Spleen (tissue), 7 donors: ENCODE data around the gene ACSF3.

Experiments
- POLR2A ChIP-seq, 3 donors: fragments of 450-650 bp; IDR thresholded peaks; one replicate each; pipeline ENCODE4 v1.5.1; 2017; ENCODE audit warnings: antibody characterized with exemption in 3 of 3, mild to moderate bottlenecking in 1 of 3
- POLR2AphosphoS5 ChIP-seq, 3 donors: sonication (generic); formaldehyde crosslinking; IDR thresholded peaks; one replicate each; pipeline ENCODE4 v1.5.1; 2017; ENCODE audit warnings: antibody characterized with exemption in 3 of 3
- TF ChIP-seq, protein P1 (sequence below), 11 experiments: fragments of 200-600 bp in 7 of 11; fragments of 450-650 bp in 4 of 11; sonication (generic) in 4 of 11; IDR thresholded peaks in 8 of 11; conservative IDR thresholded peaks in 3 of 11; 1 replicate in 7 of 11; 2 replicates in 4 of 11; pipeline versions ENCODE4 v1.4.0 to v1.8.0; 2016 to 2021; ENCODE audit warnings: antibody characterized with exemption in 11 of 11, inconsistent platforms in 4 of 11, mild to moderate bottlenecking in 1 of 11
- donor health status: DM: no; HTN: no; CAD: no; lungs with moderate emphysema.
- donor health status: DM: no; HTN: no; CAD: no.
- donor health status: DM: no; HTN: no; CAD: no.

GRCh38 chr16:89132194-89133005, 38.7 kb downstream of the ACSF3 start:
- TF ChIP-seq, protein P1, sequence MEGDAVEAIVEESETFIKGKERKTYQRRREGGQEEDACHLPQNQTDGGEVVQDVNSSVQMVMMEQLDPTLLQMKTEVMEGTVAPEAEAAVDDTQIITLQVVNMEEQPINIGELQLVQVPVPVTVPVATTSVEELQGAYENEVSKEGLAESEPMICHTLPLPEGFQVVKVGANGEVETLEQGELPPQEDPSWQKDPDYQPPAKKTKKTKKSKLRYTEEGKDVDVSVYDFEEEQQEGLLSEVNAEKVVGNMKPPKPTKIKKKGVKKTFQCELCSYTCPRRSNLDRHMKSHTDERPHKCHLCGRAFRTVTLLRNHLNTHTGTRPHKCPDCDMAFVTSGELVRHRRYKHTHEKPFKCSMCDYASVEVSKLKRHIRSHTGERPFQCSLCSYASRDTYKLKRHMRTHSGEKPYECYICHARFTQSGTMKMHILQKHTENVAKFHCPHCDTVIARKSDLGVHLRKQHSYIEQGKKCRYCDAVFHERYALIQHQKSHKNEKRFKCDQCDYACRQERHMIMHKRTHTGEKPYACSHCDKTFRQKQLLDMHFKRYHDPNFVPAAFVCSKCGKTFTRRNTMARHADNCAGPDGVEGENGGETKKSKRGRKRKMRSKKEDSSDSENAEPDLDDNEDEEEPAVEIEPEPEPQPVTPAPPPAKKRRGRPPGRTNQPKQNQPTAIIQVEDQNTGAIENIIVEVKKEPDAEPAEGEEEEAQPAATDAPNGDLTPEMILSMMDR (IDR thresholded peaks at IDR 0.05 in 8 of 11, conservative IDR thresholded peaks at IDR 0.05 in 3 of 11): no peak
- TF ChIP-seq POLR2AphosphoS5 (IDR thresholded peaks at IDR 0.05): no peak
- no peak for TF ChIP-seq POLR2A (IDR thresholded peaks at IDR 0.05)
